NCI-H2029 treated with DMSO at 0.1 percent for 48 hours (cell line): ENCODE measurements around the gene PTPN12.
"Not testable (repeated sequence)": the region's sequence is repeated elsewhere in the genome, so short reads cannot be mapped to it uniquely, and the experiment has no call there.

Experiments used
- DNase-seq: peaks from one replicate; lab custom pipeline; 2025; lab: John Stamatoyannopoulos, UW

PTPN12 gene

GRCh38 chr7:77538281-77539212 is 1.5 kb downstream of the PTPN12 start:
- peak; percentile 82 for DNase-seq

DNA sequence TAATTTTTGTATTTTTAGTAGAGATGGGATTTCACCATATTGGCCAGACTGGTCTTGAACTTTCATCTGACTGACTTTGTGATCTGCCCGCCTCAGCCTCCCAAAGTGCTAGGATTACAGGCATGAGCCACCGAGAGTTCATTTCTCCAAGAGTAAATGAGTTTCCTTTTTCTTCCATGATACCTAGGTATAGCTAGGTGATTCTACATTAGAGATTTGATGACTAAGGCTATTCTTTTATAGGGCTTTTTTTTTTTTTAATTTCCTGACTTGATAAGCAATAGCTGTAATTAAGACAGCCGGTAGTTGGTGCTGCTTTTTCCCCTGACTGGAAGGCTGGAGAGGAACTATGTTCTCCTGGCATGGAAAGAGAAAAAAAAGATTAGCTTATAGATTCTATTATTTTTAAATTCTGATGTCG is 3.3 kb downstream of the PTPN12 start:
- no peak for DNase-seq

DNA sequence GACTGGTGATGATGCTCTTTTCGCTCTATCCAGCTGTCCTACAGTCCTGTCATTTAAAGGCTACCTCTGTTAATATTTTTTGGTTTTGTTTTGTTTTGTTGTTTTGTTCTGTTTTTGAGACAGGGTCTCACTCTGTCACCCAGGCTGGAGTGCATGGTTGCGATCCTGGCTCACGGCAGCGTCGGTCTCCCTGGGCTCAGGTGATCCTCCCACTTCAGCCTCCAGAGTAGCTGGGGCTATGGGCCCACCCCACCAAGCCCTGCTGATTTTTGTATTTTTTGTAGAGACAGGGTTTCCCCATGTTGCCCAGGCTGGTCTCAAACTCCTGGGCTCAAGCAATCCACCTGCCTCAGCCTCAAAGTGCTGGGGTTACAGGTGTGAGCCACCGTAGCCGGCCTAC is 3.9 kb downstream of the PTPN12 start:
- DNase-seq, result not testable (repeated sequence)

- DNase-seq, result no peak
Measured at GRCh38 chr7:77542409-77542808, 5.3 kb downstream of the PTPN12 start.

- DNase-seq, result no peak
Measured at GRCh38 chr7:77542895-77543294, 5.8 kb downstream of the PTPN12 start.

GRCh38 chr7:77543910-77544309 is 6.8 kb downstream of the PTPN12 start:
- DNase-seq, result no peak

DNA sequence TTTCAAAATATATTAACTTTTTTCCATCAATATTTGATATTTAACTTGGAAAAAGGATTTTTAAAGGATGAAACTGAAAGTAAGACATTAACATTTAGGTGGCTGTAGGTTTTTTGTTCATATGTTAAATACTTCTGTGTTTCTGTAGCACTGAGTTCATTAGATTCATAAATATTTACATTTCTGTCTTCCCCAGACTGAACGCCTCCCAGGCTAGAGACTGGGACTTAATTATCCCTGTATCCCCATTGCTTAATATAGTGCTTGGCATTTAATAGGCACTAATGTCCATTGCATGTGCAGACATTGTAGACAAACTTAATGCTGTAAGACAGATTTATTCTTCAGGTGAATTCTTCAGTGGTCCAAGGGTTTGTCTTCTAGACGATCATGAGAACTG is 7.4 kb downstream of the PTPN12 start:
- no peak for DNase-seq

GRCh38 chr7:77548206-77548605 is 11.1 kb downstream of the PTPN12 start:
- DNase-seq, result no peak

- DNase-seq, result no peak
Measured at GRCh38 chr7:77549106-77549870, 12.2 kb downstream of the PTPN12 start.

- no peak for DNase-seq
Measured at GRCh38 chr7:77550586-77550985, 13.5 kb downstream of the PTPN12 start.

DNA sequence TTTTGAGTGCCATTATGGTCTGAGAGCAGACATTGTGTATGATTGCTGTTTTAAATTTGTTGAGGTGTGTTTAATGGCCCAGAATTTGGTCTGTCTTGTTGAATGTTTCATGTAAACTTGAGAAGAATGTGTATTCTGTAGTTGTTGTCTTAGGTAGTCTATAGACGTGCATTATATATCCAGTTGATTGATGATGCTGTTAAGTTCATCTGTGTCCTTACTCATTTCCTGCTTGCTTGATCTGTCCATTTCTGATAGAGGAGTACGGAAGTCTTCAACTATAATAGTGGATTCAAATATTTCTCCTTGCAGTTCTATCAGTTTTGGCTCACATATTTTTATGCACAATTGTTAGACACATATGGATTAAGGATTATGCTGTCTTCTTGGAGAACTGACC is 16.0 kb downstream of the PTPN12 start:
- DNase-seq, result no peak

DNA sequence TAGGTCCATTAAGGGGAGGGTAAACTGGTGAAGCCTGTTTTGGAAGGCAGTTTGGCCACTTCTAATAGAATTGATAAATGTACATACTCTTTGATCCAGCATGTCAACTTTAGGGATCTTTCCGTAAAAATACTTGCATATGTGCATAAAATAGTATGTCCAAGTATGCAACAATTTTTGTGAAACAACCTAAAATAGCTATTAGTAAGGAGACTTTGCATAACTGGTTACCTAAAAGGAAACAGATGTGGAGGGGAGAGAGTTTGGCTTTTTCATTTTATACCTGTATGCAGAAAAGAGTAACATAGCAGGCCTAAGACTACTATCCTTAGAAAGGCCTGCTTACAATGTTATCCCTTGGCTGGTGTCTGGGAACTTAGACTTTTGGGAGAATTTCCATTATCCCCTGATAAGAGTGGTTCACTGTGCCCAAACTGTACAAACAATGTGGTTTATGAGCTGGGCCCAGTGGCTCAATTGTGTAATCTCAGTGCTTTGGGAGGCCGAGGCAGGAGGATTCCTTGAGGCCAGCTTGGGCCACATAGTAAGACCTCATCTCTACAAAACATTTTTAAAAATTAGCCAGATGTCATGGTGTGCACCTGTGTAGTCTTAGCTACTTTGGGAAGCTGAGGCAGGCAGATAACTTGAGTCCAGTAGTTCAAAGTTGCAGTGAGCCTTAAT is 21.3 kb downstream of the PTPN12 start:
- no peak for DNase-seq

GRCh38 chr7:77561352-77561751 is 24.3 kb downstream of the PTPN12 start:
- DNase-seq, result no peak

DNA sequence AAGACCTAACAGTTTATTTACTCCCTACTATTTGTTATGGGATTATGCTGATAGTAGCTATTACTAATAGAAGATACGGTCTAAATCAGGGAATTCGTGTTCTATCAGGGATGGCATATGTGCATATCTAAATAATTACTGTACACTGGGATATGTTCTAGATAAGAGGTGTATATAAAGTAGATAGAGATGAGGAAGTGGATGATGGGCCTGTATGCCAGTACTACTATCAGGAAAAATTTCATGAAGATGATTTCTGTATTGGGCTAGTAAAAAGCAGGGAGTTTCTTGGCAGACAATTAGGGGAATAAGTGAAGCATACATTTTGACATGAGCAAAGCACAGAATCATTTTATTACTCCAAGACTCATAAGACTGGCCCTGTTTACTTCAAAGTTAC is 26.2 kb downstream of the PTPN12 start:
- DNase-seq, result no peak

GRCh38 chr7:77565917-77566316 is 28.8 kb downstream of the PTPN12 start:
- no peak for DNase-seq

- DNase-seq, result no peak
Measured at GRCh38 chr7:77566421-77566820, 29.3 kb downstream of the PTPN12 start.

DNA sequence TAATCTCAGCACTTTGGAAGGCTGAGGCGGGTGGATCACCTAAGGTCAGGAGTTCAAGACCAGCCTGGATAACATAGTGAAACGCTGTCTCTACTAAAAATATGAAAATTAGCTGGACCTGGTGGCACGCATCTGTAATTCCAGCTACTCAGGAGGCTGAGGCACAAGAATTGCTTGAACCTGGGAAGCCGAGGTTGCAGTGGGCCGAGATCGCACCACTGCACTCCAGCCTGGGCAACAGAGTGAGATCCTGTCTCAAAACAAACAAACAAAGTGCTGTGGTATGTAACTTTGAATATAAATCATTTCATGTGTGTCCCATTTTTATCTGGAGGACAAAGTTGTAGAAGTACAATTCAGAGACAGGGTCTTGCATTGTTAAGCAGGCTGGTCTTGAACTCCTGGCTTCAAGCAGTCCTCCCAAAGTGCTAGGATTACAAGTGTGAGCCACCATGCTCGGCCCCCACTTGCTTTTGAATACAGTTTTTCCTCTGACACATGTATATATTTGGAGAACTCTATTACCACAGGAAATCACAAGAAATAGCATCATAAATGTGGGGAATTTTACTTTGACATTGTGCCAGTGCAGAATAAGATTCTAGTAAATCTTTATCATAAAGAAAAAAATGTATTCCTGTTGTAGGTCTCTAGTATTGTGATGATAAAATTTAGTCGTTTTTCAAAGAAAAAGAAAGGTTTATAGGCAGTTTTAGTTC is 32.6 kb downstream of the PTPN12 start:
- no peak for DNase-seq

DNA sequence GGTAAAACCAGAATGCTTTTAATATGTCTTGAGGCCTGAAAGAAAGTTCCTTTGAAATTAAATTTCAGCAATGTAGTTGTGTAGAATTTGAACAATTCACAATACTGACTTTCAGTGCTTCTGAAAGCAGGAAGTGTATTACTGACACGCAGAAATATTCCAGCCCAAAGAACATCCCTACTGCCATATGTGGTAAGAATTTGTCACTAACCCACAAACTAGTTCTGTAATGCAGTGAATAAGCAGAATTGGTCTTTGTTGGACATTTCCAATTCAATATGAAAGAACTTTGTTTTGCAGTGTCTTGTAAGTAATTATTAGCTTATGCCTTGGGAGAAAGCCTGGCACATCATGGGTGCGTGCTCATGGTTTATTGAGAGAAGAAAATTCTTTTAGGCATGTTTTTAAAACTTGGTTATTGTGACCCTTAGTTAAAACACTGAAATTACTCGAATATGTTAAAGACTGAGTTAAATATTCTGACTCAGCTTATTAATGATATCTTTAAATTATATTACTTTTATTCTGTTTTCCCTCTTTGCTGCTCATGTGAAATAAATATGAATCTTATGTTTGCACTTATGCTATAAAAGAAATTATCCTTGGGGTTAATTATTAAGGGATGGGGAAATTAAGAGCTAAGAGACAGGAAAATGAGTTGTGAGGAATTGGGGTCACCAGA is 33.4 kb downstream of the PTPN12 start:
- DNase-seq, result no peak

GRCh38 chr7:77571801-77572200 is 34.7 kb downstream of the PTPN12 start:
- no peak for DNase-seq

DNA sequence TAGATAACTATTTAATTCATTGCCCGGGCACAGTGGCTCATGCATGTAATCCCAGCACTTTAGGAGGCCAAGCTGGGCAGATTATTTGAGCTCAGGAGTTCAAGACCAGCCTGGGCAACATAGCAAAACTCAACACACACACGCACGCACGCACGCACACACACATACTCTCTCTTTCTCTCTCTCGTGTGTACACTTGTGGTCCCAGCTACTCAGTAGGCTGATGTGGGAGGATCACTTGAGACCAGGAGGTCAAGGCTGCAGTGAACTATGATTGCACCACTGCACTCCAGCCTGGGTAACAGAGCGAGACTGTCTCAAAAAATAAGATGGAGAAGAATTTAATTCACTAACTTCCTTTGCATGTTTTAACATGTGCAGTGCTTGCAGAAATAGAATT is 38.1 kb downstream of the PTPN12 start:
- DNase-seq, result no peak

GRCh38 chr7:77576856-77577255 is 39.8 kb downstream of the PTPN12 start:
- no peak for DNase-seq
